OCI-LY1 (cell line): ENCODE data around the gene CAMTA1.

Experiments
- CTCF ChIP-seq: fragments of 200-600 bp; sonication (generic), shearing (Covaris generic); IDR thresholded peaks from 2 replicates; pipeline ENCODE4 v1.5.1; 2017; ENCODE audit warnings: mild to moderate bottlenecking, antibody characterized with exemption, low read length, moderate library complexity, mixed read lengths
- EZH2 ChIP-seq: fragments of 200-600 bp; sonication (generic), shearing (Covaris generic); IDR thresholded peaks from 2 replicates; pipeline ENCODE4 v1.8.0; 2017; ENCODE audit warnings: borderline replicate concordance, mixed run types, mild to moderate bottlenecking, antibody characterized with exemption, low read length, moderate library complexity, mixed read lengths

DNA sequence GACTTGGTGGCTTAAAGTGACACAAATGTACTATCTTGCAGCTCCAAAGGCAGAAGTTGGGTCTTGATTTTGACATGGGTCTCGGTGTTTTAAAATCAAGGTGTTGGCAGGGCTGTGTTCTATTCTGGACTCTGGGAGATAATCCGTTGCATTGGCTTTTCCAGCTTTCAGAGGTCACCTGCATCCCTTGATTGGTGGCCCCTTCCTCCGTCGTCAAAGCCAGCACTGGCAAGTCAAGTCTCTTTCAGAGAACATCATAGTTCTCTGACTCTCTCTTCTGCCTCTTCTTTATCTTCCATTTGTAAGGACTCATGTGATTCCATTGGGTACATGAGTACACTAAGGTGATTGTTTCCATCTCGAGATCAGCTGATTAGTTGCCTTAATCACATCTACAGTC lies 172.1 kb downstream of the CAMTA1 start:
- no peak for TF ChIP-seq CTCF
- TF ChIP-seq EZH2 = no peak
